Aorta (tissue), 5 donors: ENCODE results near the gene PDE4B. TPM values are rescaled to one million over a fixed set of nuclear protein-coding genes. Genes with fewer than 3 reads are reported as not detected.

Experiments used
- ATAC-seq: fragments of 200-7000 bp; cut with Tn5 transposase; one replicate; pipeline ENCODE4 v1.9.1; 2022; ENCODE audit warnings: moderate library complexity; ENCODE audit not compliant: low FRiP score
- DNase-seq, 2 donors: peaks; one replicate each; pipeline ENCODE4 v3.0.0-alpha.2; 2020
- H3K27ac ChIP-seq, 2 donors: one replicate each; pipeline ENCODE4 v1.5.1; 2013; ENCODE audit warnings: low read length in 2 of 2, mild to moderate bottlenecking in 2 of 2, moderate library complexity in 2 of 2, control low read depth in 1 of 2, inconsistent platforms in 1 of 2, low read depth in 1 of 2
- H3K27me3 ChIP-seq, 2 donors: one replicate each; pipeline ENCODE4 v1.6.1; 2013; ENCODE audit warnings: control low read depth in 1 of 2, low read length in 1 of 2, mild to moderate bottlenecking in 1 of 2, moderate library complexity in 1 of 2; ENCODE audit not compliant: insufficient read depth in 2 of 2, control insufficient read depth in 1 of 2
- H3K36me3 ChIP-seq, 2 donors: one replicate each; pipeline ENCODE4 v1.6.1; 2013; ENCODE audit warnings: control low read depth in 1 of 2, low read length in 1 of 2, mild to moderate bottlenecking in 1 of 2; ENCODE audit not compliant: insufficient read depth in 2 of 2, control insufficient read depth in 1 of 2
- H3K4me1 ChIP-seq, 2 donors: one replicate each; pipeline ENCODE4 v1.6.1; 2013; ENCODE audit warnings: low read length in 2 of 2, control low read depth in 1 of 2, mild to moderate bottlenecking in 1 of 2, moderate library complexity in 1 of 2; ENCODE audit not compliant: insufficient read depth in 2 of 2, control insufficient read depth in 1 of 2
- H3K4me3 ChIP-seq, 2 donors: one replicate each; pipeline ENCODE4 v1.5.1; 2013; ENCODE audit warnings: low read length in 2 of 2, control low read depth in 1 of 2, mild to moderate bottlenecking in 1 of 2
- H3K9me3 ChIP-seq: one replicate; pipeline ENCODE4 v1.6.1; 2013; ENCODE audit warnings: mild to moderate bottlenecking, low read length; ENCODE audit not compliant: control insufficient read depth
- WGBS, 2 donors: extraction: QIAGEN DNeasy Blood & Tissue Kit; methylation state at CpG; one replicate each; pipeline ENCODE4 v1.1.7; 2013; 5-methylcytosine and 5-hydroxymethylcytosine counted together
- intact Hi-C, 2 donors: fragments of 100-400 bp; cut with DNase I; formaldehyde crosslinking; loops; one replicate each; pipeline versions ENCODE4 v1.14.2 to v1.15.0; 2022
- polyA plus RNA-seq, 2 donors: library from polyadenylated mRNA; stranded (reverse); fragments of 200-250 nt; gene quantifications; one replicate each; pipeline ENCODE4 v1.2.3, GENCODE V29; 2013
- total RNA-seq, 2 donors: library from RNA; stranded (reverse); fragmentation: NEBNext Ultra II Directional; extraction: Animal tissue kit (Norgen Biotek cat#: 25700); gene quantifications; one replicate each; pipeline ENCODE4 v1.2.1, GENCODE V29; 2021
- donor health status: healthy with polysubstance abuse.
- donor health status: Bipolar disorder and iron deficiency.
- donor health status: DM: no; HTN: no; CAD: no.
- donor health status: DM: no; HTN: no; CAD: no.
- donor health status: DM: yes; HTN: yes; CAD: no.

Gene PDE4B
- total and polyA plus RNA-seq, 4 donors, result 4.8 to 24.5 (median 12.5) TPM

DNA sequence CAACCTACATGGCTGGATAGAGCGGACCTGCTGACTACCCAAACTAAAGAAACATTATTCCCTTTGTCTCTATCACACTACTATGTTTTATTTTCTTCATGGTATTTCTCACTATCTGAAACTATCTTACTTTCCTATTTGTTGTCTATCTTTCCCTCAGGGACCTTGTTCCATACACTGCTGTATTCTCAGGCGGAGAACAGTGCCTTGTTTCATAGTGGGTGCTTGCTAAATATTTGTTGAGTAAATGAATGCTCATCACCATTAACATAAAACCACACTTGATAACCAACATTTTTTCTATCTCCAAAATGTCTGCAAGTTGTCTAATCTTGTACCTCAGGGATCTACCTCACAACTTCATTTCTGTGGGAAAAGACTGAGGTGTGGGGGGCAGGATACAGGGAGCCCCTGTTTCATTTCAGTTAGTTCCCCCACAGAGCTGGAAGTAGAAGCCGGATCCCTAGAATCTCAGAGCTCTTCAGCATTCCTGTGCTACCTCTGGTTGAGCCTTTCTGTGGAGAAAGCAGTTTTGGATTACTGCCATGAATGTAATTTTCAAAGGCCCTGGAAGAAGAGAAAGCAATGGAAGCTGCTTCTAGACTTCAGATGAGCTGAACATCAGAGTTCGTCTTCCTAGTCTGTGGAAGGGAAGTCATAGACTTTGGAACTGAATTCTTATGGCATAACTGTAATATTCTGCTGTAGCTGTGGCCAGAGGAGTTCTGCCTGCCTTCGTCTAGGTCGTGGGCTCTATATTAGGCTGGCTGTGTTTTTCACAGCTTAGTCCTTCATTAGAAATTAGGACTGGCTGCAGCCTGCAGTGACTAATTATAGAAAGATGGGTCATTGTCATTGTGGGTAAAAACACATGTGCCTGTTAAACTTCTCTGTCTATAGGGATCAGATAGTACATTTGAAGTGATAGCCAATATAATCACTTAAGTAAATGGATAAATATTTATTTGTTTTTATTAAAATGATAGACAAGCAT, 448.1 kb downstream of the PDE4B start:
- DNase-seq, result no peak
- Histone ChIP-seq H3K27ac (no peak overlapping the region), H3K27me3 (no peaks in the 10 kb centered on the region), H3K36me3 (no peaks in the 10 kb centered on the region), H3K4me3 (no peak overlapping the region), H3K9me3 (no peaks in the 10 kb centered on the region), H3K4me1 (no peaks in the 10 kb centered on the region)
- WGBS, 2 donors, result 75 to 85% methylated on average over 6 of the region's 6 CpGs
- intact Hi-C loops, result no loop called here
- no peak for ATAC-seq

DNA sequence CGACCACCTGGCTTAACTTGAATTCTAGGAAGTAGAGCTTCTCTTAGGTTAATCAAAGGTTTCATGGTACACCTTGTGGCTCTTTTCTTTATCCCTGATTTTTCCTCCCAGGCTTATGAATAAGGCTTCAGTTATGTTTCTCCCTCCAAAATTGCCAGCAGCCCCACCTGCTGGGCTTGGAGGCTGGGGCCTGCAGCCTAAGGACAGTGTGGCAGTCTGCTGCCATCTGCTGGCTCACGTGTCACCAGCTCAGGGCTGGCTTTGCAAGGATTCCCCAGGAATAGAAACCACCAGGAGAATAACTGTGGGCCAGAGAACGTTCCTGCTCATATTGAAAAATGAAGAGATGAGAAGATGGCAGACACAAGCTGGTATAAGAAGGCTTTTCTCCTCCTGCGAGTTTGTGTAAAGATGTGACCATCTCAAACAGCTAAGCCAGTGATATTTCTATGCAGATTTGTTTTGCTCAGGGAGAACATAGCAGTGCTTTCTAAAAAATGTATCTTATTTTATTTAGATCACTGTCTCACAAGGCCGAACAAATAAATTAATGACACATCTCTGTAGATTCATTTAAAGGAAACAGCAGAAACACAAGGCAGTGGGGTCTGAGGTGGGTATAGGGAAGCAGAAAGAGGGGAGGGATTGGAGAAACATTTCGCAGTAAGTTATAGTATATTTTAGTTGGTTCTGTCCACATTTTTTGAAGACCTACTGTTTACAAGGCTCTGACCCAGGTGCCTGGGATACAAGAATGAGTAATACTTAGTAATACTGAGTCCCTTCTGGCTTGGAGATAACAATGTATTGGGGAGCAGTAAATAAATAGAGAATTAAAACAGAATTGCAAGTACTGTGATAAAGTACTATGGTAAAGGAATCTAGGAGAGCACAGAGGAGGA, 450.2 kb downstream of the PDE4B start:
- peak; percentile 95 for ATAC-seq
- Histone ChIP-seq H3K36me3 (no peaks in the 10 kb centered on the region), H3K9me3 (no peaks in the 10 kb centered on the region), H3K27ac (no peak overlapping the region), H3K4me1 (no peaks in the 10 kb centered on the region), H3K27me3 (no peaks in the 10 kb centered on the region), H3K4me3 (no peak overlapping the region)
- 35 to 39% methylated on average over 6 of the region's 6 CpGs for WGBS, 2 donors
- intact Hi-C loops, result loop anchor here in 1 of 2 donors (1.0 kb wide), 1 partner anchor 284 kb away; no protein-coding TSS in a partner anchor
- DNase-seq, result peak; percentile 90 to 93

DNA sequence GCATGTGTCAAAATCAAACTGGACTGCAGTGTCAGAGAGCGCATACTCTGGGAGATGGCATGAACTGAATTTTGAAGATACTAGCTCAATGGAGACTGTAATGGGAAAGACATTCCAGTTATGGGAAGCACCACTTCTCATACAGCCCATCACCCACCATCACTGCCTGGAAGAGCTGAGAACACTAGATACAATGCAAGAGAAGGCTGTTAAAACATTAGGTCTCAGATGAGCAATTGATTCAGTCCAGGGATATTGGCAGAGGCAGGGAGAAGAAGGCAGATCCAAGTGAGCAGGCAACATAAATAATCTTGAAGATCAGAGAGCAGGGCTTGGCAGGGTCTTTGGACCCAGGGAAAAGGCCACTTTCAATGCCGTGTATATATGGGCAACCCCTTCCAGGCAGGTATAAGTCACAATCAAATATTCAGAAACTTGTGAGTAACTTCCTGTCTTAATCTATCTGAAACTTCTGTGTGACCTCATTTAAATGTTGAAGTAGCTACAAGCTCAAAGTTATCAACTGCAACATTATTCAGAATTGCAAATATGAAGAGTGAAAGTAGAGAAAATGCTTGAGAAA, 450.9 kb downstream of the PDE4B start:
- Histone ChIP-seq H3K27ac (no peak overlapping the region), H3K9me3 (no peaks in the 10 kb centered on the region), H3K36me3 (no peaks in the 10 kb centered on the region), H3K4me3 (no peak overlapping the region), H3K27me3 (no peaks in the 10 kb centered on the region), H3K4me1 (no peaks in the 10 kb centered on the region)
- WGBS, 2 donors, result 61 to 68% methylated on average over 2 of the region's 2 CpGs
- intact Hi-C loops, result loop anchor here in 1 of 2 donors (2.0 kb wide), 1 partner anchor 285 kb away; no protein-coding TSS in a partner anchor
- no peak for DNase-seq
- no peak for ATAC-seq

DNA sequence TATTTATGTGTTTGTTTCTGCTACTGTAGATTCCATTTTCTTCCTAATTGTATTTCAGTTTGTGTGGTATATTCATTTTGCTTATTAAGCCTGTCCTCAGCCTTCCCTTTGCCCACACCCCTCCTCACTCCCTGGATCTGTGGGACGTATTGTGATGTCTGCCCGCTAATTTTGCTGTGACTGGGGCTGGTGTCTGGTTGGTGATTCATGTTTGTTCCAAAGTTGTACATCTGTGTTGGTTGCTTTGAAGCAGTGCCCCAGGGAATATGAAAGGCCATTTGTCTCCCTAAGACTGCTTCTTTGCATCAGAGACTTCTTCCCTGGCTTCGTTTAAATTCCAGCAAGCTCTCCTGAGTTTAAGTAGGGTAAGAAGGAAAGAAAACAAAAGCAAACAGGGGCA, 451.7 kb downstream of the PDE4B start:
- ATAC-seq (no peak), DNase-seq (no peak)
- Histone ChIP-seq H3K4me1 (no peaks in the 10 kb centered on the region), H3K4me3 (no peak overlapping the region), H3K36me3 (no peaks in the 10 kb centered on the region), H3K9me3 (no peaks in the 10 kb centered on the region), H3K27me3 (no peaks in the 10 kb centered on the region), H3K27ac (no peak overlapping the region)
- WGBS, 2 donors, result 87 to 88% methylated on average over 3 of the region's 3 CpGs
- intact Hi-C loops, result loop anchor here in 1 of 2 donors (2.0 kb wide), 1 partner anchor 286 kb away; no protein-coding TSS in a partner anchor

DNA sequence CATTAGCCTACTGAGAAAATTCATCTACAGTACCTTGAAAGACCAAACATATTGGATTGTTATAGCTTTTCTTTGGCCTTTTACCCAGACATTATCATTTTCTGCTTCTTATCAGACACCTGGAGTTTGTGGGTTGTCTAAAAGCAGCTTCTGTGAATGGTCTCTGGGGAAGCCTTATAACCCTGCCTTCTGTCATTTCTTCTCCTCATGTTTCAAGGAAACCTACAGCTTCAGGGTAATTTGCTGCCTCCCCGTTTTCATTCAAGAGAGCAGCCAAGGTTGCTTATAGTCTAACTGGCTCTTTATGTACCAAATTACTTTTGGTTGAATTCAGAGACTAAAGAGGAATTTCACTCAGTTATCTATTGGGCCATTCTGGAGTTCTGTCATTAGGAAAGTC, 453.0 kb downstream of the PDE4B start:
- 83% methylated on average over 1 of the region's 1 CpG for whole genome bisulfite sequencing, 2 donors
- Histone ChIP-seq H3K9me3 (no peaks in the 10 kb centered on the region), H3K4me3 (no peak overlapping the region), H3K27ac (no peak overlapping the region), H3K36me3 (no peaks in the 10 kb centered on the region), H3K27me3 (no peaks in the 10 kb centered on the region), H3K4me1 (no peaks in the 10 kb centered on the region)
- ATAC-seq, result no peak
- intact Hi-C loops, result loop anchor here in 1 of 2 donors (2.0 kb wide), 1 partner anchor 287 kb away; no protein-coding TSS in a partner anchor
- DNase-seq, result no peak

GRCh38 chr1:66246351-66247269, 453.9 kb downstream of the PDE4B start:
- intact Hi-C loops, result no loop called here
- WGBS, 2 donors, result 85 to 86% methylated on average over 9 of the region's 9 CpGs

GRCh38 chr1:66247415-66248208, 454.9 kb downstream of the PDE4B start:
- no peak overlapping the region for H3K4me3 ChIP-seq
- no peak for ATAC-seq
- intact Hi-C loops, result no loop called here
- no peak for DNase-seq
- H3K27ac ChIP-seq, result no peak overlapping the region
- H3K36me3 ChIP-seq, result no peaks in the 10 kb centered on the region
- H3K4me1 ChIP-seq, result no peaks in the 10 kb centered on the region
- 90 to 91% methylated on average over 11 of the region's 11 CpGs for WGBS, 2 donors
- H3K9me3 ChIP-seq, result no peaks in the 10 kb centered on the region
- no peaks in the 10 kb centered on the region for H3K27me3 ChIP-seq

More at GRCh38 chr1:66246351-66247269, 453.9 kb downstream of the PDE4B start:
- Histone ChIP-seq H3K9me3 (no peaks in the 10 kb centered on the region), H3K27ac (no peak overlapping the region), H3K4me1 (no peaks in the 10 kb centered on the region), H3K27me3 (no peaks in the 10 kb centered on the region), H3K36me3 (no peaks in the 10 kb centered on the region), H3K4me3 (no peak overlapping the region)
- ATAC-seq (no peak), DNase-seq (no peak)
